NCI-H748 (cell line): ENCODE data around the gene STEAP2.

Experiments used
- DNase-seq: peaks from one replicate; lab custom pipeline; 2025; ENCODE audit not compliant: unreplicated experiment; lab: John Stamatoyannopoulos, UW

Gene STEAP2

DNA sequence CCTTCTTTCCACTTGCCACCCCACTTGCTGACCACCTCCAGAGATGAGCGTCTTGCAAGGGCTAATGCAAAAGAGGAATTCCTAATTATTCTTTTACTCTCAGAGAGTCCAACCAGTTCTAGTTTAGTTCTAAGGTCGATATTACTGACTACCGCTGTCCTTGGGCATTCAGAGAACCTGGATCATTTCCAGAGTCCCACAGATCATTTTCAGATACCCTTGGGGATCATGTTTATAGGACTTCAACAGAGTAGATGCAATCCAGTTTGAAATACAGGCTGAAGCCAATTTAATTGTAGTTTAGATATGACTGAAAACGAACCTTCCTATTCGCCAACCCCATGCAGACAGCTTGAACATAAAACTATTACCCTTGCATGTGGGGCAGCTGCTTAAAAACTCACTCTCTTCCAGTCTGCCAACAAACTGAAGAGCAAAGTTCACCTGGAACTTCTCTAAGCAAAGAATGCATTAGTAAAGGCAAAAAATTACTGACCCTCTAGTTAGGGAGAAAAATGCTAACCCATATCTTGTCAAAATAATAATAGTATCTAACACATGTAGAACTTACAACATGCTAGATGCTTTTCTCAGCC is 55.8 kb downstream of the STEAP2 start:
- DNase-seq = no peak

DNA sequence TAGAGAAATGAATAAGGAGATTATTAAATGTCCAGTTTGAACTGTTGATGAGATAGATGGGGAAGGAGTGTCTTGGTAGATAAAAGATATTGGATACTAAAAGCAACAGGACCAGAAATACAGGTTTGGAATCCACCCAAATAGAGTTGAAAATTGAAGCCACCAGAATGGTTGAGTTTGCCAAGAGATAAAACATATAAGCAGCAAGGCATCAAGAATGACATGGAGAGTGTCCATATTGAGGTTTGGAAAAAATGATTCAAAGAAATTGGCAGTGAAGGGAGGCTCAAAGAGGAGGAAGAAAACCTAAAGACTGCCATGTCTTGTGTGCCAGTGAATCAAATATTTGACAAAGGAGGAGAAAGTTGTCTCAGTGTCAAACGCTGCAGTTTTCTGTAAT is 57.6 kb downstream of the STEAP2 start:
- peak; percentile 2 for DNase-seq

DNA sequence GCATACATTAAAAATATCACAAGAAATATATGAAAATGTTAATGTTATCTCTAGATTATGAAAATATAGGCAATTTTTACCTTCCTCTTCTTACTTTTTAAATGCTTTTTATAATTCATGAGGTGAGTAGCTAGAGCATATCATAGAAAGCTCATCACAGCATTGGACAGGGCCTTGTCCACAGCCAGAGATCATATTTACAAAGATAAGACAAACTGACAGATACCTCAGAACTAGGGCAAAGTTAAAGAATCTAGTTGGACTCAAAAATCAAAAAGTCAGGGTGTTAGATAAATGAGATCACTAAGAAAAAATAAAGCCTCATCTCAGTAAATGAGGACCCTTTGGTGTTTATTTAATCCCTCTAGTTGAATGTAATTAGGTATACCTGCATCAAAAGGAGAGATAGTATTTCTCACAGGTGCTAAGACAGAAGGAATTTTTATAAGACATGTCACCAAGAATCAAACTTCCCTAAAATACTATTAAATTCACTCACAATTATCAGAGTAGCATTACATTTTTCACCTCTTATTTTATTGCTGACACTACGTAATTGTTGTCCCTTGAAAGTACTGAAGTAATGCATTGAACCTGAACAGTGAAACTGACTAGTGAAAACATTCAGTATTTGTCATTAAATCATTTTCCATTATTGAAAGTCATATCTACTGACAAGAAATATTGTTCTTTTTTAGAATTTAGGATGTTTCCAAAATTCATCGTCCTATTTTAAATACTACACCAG is 59.1 kb downstream of the STEAP2 start:
- no peak for DNase-seq

DNA sequence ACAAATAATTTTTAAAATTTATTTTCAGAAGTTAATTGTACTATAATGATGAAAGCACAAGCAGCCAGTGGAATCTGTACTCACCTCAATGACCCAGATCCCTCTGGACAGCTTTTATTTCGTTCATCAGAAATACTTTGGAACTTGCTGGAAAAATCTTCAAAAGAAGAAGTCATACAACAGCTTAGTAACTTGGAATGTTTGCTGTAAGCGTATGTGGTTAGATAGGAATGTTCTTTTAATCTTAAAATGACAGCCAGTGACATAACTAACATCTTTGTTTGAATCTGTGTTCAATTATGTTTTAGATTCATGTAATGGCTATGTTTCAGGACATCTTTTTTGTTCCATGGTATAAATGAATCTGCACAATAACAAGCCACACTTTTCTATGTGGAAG is 60.2 kb downstream of the STEAP2 start:
- no peak for DNase-seq

DNA sequence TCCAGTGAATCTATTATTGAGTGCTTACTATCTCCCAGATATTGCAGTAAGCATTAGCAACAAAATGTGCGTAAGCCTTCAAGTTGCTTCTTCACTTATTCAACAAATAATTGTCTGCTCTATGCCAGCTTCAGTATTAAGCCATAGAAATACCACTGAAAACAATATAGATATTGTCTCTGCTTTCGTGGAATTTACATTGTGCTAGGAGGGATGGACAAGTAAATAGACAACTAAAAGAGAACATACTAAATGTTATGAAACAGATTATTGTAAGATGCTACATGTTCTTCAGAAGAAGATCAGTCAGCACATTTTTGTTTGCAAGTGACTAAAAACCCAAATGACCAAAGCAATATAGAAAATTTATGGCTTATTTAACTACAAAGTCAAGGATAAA is 60.7 kb downstream of the STEAP2 start:
- DNase-seq = no peak

DNA sequence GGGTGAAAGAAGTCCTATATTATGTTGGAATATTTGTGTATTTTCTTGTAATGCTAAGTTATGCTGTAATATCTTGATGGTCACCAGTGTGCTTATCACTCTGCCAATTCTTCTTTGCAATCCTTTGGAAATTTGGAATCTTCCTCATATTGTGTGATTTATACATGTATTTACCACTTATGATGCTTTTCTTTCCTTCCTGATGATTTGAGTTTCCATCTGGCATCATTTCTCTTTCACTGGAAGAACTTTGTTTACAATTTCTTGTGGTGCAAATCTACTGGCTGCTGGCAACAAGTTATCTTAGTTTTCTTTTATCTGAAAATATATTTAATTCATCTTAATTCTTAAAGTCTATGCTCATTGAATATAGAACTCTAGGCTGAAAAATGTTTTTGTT is 62.6 kb downstream of the STEAP2 start:
- DNase-seq = no peak

DNA sequence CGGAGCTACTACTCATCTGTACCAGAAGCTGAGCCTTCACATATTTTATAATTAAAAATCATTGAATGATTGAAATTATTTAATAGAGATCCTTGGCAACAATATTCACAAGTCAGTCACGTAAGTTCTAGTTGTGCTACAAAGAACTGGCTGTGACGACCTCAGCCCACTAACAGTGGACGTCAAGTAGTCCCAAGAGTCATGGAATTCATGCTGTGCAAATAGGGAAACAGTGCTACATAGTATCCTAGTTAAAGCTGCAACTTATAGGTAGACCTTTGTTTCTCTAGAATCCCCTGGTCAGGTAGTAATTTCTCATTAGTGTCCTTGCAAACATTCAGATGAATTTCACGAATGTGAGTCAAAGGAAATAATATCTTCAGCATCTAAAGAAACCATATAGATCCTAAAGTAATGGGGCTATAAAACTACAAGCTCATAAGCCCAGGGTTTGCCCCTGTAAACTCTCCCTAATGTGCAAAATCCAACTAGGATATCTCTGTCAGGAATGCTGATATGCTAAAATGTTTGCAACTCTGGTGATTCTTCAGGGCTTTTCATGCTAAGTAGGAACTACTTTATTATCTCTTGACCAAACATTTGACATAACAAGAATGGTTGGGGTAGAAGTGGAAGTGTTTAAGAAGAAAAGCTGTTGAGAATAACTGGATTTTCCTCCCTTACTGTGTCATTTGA is 64.6 kb downstream of the STEAP2 start:
- DNase-seq = no peak
